Liver (tissue), 3 donors: Measurements from ENCODE around the gene HPD.

Experiments used
- EGR1 ChIP-seq, 2 donors: IDR thresholded peaks; 2 replicates each; pipeline ENCODE4 v1.6.1; 2016 to 2018; ENCODE audit warnings: antibody characterized with exemption in 2 of 2, low read depth in 2 of 2
- GABPA ChIP-seq, 2 donors: IDR thresholded peaks in 1 of 2; conservative IDR thresholded peaks in 1 of 2; 2 replicates each; pipeline ENCODE4 v1.6.1; 2016; ENCODE audit warnings: antibody characterized with exemption in 2 of 2, mild to moderate bottlenecking in 1 of 2, moderate library complexity in 1 of 2
- RAD21 ChIP-seq, 2 donors: IDR thresholded peaks; 2 replicates each; pipeline ENCODE4 v1.6.1; 2016; ENCODE audit warnings: antibody characterized with exemption in 2 of 2, mild to moderate bottlenecking in 2 of 2
- RXRA ChIP-seq, 2 donors: IDR thresholded peaks; 2 replicates each; pipeline ENCODE4 v1.6.1; 2017 to 2018; ENCODE audit warnings: antibody characterized with exemption in 2 of 2, mild to moderate bottlenecking in 1 of 2
- SP1 ChIP-seq: IDR thresholded peaks from 2 replicates; pipeline ENCODE4 v1.6.1; 2018; ENCODE audit warnings: antibody characterized with exemption, mild to moderate bottlenecking
- TF ChIP-seq, protein P1 (sequence below): IDR thresholded peaks from 2 replicates; pipeline ENCODE4 v1.6.1; 2016; ENCODE audit warnings: antibody characterized with exemption
- TF ChIP-seq, protein P2 (sequence below): fragments of 150-350 bp; IDR thresholded peaks from 2 replicates; pipeline ENCODE4 v1.5.1; 2017; ENCODE audit warnings: improper control_type of control experiment, low read depth, low read length; ENCODE audit not compliant: missing input control
- TF ChIP-seq, protein P3 (sequence below): IDR thresholded peaks from 2 replicates; pipeline ENCODE4 v1.6.1; 2016; ENCODE audit warnings: antibody characterized with exemption, mild to moderate bottlenecking
- TF ChIP-seq, protein P4 (sequence below): IDR thresholded peaks from 2 replicates; pipeline ENCODE4 v1.6.1; 2016; ENCODE audit warnings: antibody characterized with exemption
- donor health status: healthy.
- donor health status: healthy.

DNA sequence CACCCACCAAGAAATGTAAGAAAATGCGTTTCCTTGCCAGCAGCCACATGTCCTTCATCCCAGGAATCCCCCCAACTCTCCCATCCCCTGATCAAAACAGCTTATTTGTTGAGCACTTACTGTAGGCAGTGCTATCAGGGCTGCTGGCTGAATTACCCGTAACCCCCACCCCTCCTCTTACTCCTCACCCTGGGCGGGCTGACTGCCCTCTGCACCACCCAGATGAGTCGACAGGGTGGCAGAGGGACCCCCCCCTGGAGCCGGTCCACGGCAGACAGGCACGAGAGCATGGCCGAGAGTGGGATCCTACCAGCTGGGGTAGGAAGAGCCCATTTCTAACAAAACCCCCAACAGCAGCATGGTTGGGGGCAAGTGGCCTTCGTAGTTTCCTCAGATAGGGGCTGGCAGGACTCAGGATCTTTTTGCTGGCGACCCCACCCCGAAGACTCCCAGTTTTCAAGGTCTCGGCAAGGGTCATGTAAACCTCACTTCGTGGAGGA, 64.1 kb downstream of the HPD start:
- TF ChIP-seq, protein P1, sequence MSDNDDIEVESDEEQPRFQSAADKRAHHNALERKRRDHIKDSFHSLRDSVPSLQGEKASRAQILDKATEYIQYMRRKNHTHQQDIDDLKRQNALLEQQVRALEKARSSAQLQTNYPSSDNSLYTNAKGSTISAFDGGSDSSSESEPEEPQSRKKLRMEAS, result peak; percentile 14
- TF ChIP-seq, protein P2, sequence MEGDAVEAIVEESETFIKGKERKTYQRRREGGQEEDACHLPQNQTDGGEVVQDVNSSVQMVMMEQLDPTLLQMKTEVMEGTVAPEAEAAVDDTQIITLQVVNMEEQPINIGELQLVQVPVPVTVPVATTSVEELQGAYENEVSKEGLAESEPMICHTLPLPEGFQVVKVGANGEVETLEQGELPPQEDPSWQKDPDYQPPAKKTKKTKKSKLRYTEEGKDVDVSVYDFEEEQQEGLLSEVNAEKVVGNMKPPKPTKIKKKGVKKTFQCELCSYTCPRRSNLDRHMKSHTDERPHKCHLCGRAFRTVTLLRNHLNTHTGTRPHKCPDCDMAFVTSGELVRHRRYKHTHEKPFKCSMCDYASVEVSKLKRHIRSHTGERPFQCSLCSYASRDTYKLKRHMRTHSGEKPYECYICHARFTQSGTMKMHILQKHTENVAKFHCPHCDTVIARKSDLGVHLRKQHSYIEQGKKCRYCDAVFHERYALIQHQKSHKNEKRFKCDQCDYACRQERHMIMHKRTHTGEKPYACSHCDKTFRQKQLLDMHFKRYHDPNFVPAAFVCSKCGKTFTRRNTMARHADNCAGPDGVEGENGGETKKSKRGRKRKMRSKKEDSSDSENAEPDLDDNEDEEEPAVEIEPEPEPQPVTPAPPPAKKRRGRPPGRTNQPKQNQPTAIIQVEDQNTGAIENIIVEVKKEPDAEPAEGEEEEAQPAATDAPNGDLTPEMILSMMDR, result no peak
- TF ChIP-seq RAD21 (IDR thresholded peaks at IDR 0.05) (no peak), GABPA (IDR thresholded peaks at IDR 0.05 in 1 of 2, conservative IDR thresholded peaks at IDR 0.05 in 1 of 2) (no peak), SP1 (no peak), EGR1 (IDR thresholded peaks at IDR 0.05; ENCODE audit: low read depth in 2 of 2) (no peak), RXRA (IDR thresholded peaks at IDR 0.05) (peak in 1 of 2 donors; percentile 57)
- TF ChIP-seq, protein P3, sequence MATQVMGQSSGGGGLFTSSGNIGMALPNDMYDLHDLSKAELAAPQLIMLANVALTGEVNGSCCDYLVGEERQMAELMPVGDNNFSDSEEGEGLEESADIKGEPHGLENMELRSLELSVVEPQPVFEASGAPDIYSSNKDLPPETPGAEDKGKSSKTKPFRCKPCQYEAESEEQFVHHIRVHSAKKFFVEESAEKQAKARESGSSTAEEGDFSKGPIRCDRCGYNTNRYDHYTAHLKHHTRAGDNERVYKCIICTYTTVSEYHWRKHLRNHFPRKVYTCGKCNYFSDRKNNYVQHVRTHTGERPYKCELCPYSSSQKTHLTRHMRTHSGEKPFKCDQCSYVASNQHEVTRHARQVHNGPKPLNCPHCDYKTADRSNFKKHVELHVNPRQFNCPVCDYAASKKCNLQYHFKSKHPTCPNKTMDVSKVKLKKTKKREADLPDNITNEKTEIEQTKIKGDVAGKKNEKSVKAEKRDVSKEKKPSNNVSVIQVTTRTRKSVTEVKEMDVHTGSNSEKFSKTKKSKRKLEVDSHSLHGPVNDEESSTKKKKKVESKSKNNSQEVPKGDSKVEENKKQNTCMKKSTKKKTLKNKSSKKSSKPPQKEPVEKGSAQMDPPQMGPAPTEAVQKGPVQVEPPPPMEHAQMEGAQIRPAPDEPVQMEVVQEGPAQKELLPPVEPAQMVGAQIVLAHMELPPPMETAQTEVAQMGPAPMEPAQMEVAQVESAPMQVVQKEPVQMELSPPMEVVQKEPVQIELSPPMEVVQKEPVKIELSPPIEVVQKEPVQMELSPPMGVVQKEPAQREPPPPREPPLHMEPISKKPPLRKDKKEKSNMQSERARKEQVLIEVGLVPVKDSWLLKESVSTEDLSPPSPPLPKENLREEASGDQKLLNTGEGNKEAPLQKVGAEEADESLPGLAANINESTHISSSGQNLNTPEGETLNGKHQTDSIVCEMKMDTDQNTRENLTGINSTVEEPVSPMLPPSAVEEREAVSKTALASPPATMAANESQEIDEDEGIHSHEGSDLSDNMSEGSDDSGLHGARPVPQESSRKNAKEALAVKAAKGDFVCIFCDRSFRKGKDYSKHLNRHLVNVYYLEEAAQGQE, result peak; percentile 48
- TF ChIP-seq, protein P4, sequence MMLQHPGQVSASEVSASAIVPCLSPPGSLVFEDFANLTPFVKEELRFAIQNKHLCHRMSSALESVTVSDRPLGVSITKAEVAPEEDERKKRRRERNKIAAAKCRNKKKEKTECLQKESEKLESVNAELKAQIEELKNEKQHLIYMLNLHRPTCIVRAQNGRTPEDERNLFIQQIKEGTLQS, result no peak
